ENCODE results near the gene TRIM17.

Gene TRIM17

DNA sequence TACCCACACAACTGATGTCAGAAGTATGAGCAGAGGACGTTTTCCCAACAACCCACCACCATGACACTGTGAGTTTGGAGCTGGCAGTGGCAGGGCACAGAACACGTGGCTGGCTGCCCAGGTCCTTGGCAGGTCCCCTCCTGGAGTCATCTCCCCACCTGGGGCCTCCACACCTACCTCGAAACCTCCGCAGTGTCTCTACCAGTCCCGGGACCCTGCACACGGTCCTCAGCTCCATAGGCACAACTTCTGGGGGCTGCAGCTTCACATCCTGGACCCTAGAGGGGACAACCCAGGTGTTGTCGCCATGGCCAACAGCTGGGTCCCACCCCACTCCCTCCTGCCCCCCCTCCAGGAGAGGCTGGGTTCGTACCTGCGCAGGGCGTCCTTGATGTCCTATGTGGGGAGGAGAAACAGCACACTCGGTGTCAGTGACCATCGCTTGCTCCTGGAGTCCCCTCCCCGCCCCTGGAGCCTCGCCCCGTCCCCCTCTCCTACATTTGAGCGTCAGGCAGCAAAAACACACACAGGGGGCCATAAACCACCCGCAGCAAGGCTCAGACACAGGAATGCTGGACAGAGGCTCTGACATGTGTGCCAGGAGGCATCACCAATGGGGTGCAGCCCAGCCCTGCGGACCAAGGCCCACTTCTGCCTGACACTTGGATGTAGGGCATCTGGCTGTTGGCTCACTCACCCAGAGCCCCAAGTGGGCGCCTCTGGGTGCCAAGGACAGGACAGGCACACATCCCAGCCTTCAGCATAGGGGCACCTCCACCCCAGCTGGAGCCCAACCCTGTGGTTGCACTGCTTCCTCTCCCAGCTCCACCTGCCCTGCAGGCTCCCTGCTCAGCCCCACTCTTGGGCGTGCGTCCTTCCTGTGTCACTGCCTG lies 19.6 kb downstream of the TRIM17 start:
- H3K4me3 ChIP-seq (ENCODE audit: low read depth, low read length), result no peak overlapping the region
- TF ChIP-seq, protein P1, sequence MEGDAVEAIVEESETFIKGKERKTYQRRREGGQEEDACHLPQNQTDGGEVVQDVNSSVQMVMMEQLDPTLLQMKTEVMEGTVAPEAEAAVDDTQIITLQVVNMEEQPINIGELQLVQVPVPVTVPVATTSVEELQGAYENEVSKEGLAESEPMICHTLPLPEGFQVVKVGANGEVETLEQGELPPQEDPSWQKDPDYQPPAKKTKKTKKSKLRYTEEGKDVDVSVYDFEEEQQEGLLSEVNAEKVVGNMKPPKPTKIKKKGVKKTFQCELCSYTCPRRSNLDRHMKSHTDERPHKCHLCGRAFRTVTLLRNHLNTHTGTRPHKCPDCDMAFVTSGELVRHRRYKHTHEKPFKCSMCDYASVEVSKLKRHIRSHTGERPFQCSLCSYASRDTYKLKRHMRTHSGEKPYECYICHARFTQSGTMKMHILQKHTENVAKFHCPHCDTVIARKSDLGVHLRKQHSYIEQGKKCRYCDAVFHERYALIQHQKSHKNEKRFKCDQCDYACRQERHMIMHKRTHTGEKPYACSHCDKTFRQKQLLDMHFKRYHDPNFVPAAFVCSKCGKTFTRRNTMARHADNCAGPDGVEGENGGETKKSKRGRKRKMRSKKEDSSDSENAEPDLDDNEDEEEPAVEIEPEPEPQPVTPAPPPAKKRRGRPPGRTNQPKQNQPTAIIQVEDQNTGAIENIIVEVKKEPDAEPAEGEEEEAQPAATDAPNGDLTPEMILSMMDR (IDR thresholded peaks at IDR 0.05; ENCODE audit: low read depth, low read length, missing control alignments), result no peak
- DNase-seq (ENCODE audit: low read depth), result no peak

DNA sequence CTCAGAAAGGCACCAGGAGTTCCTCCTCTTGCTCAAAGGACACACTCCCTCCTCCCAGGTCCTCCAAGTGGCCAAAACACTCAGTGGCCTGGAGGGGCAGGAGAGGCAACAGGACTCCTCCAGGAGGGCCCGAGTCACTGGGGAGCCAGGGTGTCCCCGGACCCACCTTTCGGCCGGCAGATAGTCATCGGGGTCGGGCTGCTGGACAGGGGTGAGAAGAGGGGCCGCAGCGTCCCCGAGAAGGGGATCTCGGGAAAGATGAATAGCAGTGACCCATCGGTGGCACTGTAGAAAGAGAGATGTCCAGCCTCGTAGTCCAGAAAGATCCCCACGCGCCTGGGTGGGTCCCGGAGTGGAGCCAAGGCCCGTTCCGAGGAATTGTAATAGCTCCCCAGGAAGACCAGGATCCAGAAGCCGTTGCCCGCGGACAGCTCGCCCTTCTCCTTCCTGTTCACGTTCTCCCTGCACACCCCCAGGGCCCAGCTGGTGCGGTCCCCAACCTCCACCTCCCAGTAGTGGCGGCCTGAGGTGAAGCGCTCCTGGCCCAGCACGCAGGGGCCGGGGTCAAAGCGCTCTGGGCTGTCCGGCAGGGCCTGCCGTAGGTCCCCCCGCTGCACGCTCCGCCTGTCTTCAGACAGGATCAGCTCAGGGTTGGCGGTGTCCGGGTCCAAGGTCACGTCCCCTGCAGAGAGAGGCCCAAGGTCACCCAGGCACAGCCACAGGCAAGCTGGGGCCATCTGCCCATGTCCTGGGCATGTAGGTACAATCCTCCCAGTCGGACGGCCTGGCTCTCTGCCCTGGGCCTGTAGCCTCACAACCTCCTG lies 21.9 kb downstream of the TRIM17 start:
- no peak overlapping the region for H3K4me3 ChIP-seq (ENCODE audit: low read depth, low read length)
- TF ChIP-seq, protein P1 (IDR thresholded peaks at IDR 0.05; ENCODE audit: low read depth, low read length, missing control alignments), result no peak
- no peak for DNase-seq (ENCODE audit: low read depth)

DNA sequence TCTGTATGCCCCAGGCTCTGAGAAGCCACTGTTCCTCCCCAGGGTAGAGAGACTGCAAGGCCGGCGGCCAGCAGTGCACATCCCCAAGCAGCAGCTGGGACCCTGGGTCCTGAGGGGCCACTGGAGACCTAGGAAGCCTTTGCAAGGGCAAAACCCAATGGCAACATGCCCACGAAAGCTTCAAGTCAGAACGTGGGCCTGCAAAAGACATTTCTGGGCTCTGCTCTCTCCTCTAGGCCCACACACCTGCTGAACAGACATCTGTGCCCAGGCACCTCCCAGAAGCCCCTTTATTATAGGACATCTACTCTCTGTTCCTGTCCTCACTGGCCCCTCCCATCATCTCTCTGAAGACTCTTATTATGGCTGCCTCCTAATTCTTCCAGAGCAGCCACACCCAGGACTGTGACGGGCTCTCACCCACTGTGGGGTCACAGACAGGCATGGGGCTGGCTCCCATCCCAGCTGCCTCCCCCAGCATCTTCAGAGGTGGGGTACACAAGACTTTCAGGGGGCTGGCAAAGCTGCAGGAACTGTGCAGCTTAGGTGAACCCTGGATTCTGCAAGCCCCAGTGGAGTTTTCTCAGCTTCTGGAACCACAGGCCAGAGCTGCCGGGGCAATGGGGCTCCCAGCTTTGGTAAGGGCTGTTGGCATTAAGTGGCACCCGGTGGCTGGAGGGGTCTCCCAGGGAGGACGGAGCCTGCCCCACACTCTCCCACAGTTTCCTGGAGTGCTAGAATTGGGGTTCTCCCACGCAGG lies 22.7 kb downstream of the TRIM17 start:
- TF ChIP-seq, protein P1 (IDR thresholded peaks at IDR 0.05; ENCODE audit: low read depth, low read length, missing control alignments), result no peak
- DNase-seq (ENCODE audit: low read depth), result no peak
- no peak overlapping the region for H3K4me3 ChIP-seq (ENCODE audit: low read depth, low read length)

DNA sequence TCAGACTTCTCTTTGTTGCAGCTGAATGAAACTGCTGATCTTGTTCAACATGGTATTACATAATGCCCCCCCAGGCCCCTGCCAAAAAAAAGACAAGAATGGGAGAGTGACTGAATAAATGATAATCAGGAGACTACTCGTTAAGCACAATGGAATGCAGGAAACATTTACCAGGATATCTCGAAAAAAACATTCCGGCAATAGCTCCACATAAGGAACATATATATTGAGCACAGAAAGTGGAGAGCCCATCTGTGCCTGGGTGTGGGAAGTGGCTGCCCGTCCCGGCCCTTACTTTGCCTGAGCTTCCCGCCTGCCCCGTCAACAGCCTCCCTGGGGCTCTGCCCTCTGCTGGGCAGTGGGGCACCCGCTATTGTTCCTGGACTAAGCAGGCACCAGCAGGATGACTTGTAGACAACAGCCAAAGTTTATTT lies 23.4 kb downstream of the TRIM17 start:
- H3K4me3 ChIP-seq (ENCODE audit: low read depth, low read length), result no peak overlapping the region
- TF ChIP-seq, protein P1 (IDR thresholded peaks at IDR 0.05; ENCODE audit: low read depth, low read length, missing control alignments), result peak; percentile 12
- no peak for DNase-seq (ENCODE audit: low read depth)

DNA sequence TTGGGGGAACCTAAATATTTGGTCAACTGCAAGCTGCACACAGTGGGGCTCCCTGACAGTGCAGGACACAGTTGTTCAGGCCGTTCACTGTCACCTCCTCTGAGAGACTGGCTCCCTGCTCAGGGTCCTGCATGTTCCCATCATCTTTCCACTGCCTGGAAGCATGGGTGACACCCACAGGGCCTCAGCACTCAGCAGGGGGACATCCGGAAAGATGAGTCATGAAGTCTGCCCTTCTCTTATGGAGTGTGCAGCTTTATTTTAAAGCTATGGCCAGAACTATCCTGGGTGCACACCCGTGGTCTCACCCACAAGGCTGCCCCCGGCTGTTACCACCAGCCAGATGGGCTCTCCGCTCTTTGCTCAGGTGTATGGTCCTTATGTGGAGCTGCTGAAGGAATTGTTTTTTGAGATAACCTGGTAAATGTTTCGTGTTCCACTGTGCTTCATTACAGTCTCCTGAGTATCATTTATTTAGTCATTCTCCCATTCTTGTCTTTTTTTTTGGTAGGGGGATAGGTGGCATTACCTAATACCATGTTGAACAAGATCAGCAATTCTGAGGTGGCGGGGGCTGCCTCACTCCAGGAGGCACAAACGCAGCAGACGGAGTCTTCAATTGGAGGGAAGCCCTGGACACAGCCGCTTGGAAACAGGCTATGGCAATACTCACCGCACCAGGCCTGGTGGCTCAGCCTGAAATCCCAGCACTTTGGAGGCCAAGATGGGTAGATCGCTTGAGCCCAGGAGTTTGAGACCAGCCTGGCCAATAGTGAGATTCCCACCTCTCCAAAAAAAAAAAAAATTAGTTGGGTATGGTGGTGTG lies 24.3 kb downstream of the TRIM17 start:
- H3K4me3 ChIP-seq (ENCODE audit: low read depth, low read length), result no peak overlapping the region
- no peak for DNase-seq (ENCODE audit: low read depth)
- TF ChIP-seq, protein P1 (IDR thresholded peaks at IDR 0.05; ENCODE audit: low read depth, low read length, missing control alignments), result no peak

All from GM12864 (cell line).